Parathyroid adenoma (tissue), 2 donors: ENCODE results near the gene PRR7.

Experiments
- H2AFZ ChIP-seq: fragments of 300-600 bp; sonication (generic); one replicate; pipeline ENCODE4 v1.7.0; 2017; ENCODE audit warnings: antibody characterized with exemption, mild to moderate bottlenecking
- H3K27ac ChIP-seq: fragments of 300-600 bp; sonication (generic); one replicate; pipeline ENCODE4 v1.7.0; 2017
- H3K27me3 ChIP-seq: fragments of 300-600 bp; sonication (generic); one replicate; pipeline ENCODE4 v1.7.0; 2017; ENCODE audit warnings: low read length; ENCODE audit not compliant: control insufficient read depth, insufficient read depth
- H3K36me3 ChIP-seq: fragments of 300-600 bp; sonication (generic); one replicate; pipeline ENCODE4 v1.7.0; 2017; ENCODE audit warnings: low read length; ENCODE audit not compliant: control insufficient read depth, insufficient read depth
- H3K4me1 ChIP-seq: fragments of 300-600 bp; sonication (generic); one replicate; pipeline ENCODE4 v1.7.0; 2017; ENCODE audit warnings: control low read depth
- H3K4me2 ChIP-seq: fragments of 300-600 bp; sonication (generic); one replicate; pipeline ENCODE4 v1.7.0; 2017; ENCODE audit warnings: low read length
- H3K4me3 ChIP-seq: fragments of 300-600 bp; sonication (generic); one replicate; pipeline ENCODE4 v1.7.0; 2017; ENCODE audit warnings: low read depth, low read length
- H3K79me2 ChIP-seq: fragments of 300-600 bp; sonication (generic); one replicate; pipeline ENCODE4 v1.7.0; 2017; ENCODE audit warnings: control low read depth
- H3K9ac ChIP-seq: fragments of 300-600 bp; sonication (generic); one replicate; pipeline ENCODE4 v1.7.0; 2017; ENCODE audit warnings: mild to moderate bottlenecking
- H3K9me3 ChIP-seq: fragments of 300-600 bp; sonication (generic); one replicate; pipeline ENCODE4 v1.7.0; 2017; ENCODE audit warnings: low read length; ENCODE audit not compliant: control insufficient read depth
- CTCF ChIP-seq: fragments of 300-600 bp; sonication (generic); IDR thresholded peaks from one replicate; pipeline ENCODE4 v1.7.0; 2017; ENCODE audit warnings: antibody characterized with exemption, mild to moderate bottlenecking
- donor health status: primary hyperparathyroidism.

PRR7 gene

GRCh38 chr5:177466861-177467260, 20.2 kb downstream of the PRR7 start:
- Histone ChIP-seq H3K9ac (no peak overlapping the region), H2AFZ (no peak overlapping the region), H3K79me2 (peaks cover 15% of the 10 kb centered on the region), H3K36me3 (no peaks in the 10 kb centered on the region), H3K27me3 (no peaks in the 10 kb centered on the region), H3K4me2 (no peak overlapping the region), H3K9me3 (no peaks in the 10 kb centered on the region), H3K27ac (no peak overlapping the region), H3K4me3 (no peak overlapping the region), H3K4me1 (peaks cover 6% of the 10 kb centered on the region)
- TF ChIP-seq CTCF, result no peak

DNA sequence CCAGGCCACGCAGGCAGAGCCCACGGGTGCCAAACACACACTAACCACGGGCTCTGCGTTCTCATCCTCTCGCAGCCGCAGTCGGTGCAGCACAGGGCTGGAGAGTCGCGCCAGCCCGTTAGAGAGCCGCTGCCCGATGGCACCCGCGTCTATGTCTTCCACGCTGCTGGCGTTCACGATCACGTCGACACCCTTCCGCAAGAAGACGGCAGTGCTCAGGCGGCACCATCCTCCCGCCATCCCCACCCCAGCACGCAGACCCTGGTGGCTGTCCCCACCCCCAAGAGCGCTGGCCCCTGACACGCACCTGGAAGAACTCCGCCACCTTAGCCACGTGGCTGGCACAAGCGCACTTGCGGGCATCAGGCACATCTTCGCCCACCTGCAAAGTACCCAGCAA, 20.8 kb downstream of the PRR7 start:
- no peak overlapping the region for H3K9ac ChIP-seq
- peaks cover 12% of the 10 kb centered on the region for H3K4me1 ChIP-seq
- no peak overlapping the region for H3K27ac ChIP-seq
- no peaks in the 10 kb centered on the region for H3K27me3 ChIP-seq
- no peak overlapping the region for H2AFZ ChIP-seq
- H3K9me3 ChIP-seq, result no peaks in the 10 kb centered on the region
- no peak for TF ChIP-seq CTCF
- H3K4me2 ChIP-seq, result no peak overlapping the region
- H3K36me3 ChIP-seq, result no peaks in the 10 kb centered on the region
- no peak overlapping the region for H3K4me3 ChIP-seq
- H3K79me2 ChIP-seq, result peaks cover 20% of the 10 kb centered on the region

- TF ChIP-seq CTCF, result no peak
- H3K4me3 ChIP-seq, result no peak overlapping the region
- peaks cover 24% of the 10 kb centered on the region for H3K79me2 ChIP-seq
- no peak overlapping the region for H3K9ac ChIP-seq
- no peaks in the 10 kb centered on the region for H3K36me3 ChIP-seq
- H3K9me3 ChIP-seq, result no peaks in the 10 kb centered on the region
- H3K27ac ChIP-seq, result no peak overlapping the region
- no peak overlapping the region for H2AFZ ChIP-seq
- H3K27me3 ChIP-seq, result no peaks in the 10 kb centered on the region
- peaks cover 14% of the 10 kb centered on the region for H3K4me1 ChIP-seq
- no peak overlapping the region for H3K4me2 ChIP-seq
These were observed 21.7 kb downstream of the PRR7 start for GRCh38 chr5:177468329-177468684.

GRCh38 chr5:177468685-177469628, 22.3 kb downstream of the PRR7 start:
- Histone ChIP-seq H3K4me2 (no peak overlapping the region), H3K36me3 (no peaks in the 10 kb centered on the region), H3K79me2 (peaks cover 24% of the 10 kb centered on the region), H3K27ac (no peak overlapping the region), H2AFZ (no peak overlapping the region), H3K9ac (no peak overlapping the region), H3K27me3 (no peaks in the 10 kb centered on the region), H3K4me3 (no peak overlapping the region), H3K9me3 (no peaks in the 10 kb centered on the region), H3K4me1 (peaks cover 14% of the 10 kb centered on the region)
- no peak for TF ChIP-seq CTCF
